Stimulated activated CD4-positive, alpha-beta T cell treated with anti-CD3 and anti-CD28 coated beads, TNF-alpha, amount 100 ng/mL, for 4 hours (primary cell): ENCODE data around the gene ISG20.
A peak's percentile ranks its signal among the peaks of the same experiment; 100 is the strongest.
"Not testable (repeated sequence)": the region's sequence is repeated elsewhere in the genome, so short reads cannot be mapped to it uniquely, and the experiment has no call there.

Source experiments
- DNase-seq, 3 experiments: peaks; one replicate each; pipeline ENCODE4 v3.0.0-alpha.2; 2020; ENCODE audit warnings: low read depth in 3 of 3

The ISG20 gene

DNA sequence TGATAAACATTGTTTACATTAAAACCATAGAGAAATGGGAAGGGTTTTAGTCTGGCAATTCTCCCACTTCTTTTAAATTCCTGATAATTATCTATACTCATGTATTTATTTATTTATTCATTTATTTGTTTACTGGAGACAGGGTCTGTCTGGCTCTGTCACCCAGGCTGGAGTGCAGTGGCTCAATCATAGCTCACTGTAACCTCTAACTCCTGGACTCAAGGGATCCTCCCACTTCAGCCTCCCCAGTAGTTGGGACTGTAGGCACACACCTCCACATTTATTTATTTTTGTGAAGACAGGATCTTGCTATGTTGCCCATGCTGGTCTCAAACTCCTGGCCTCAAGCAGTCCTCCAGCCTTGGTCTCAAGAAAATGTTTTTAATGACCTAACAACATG lies 20.1 kb upstream of the ISG20 start:
- DNase-seq, result no peak

DNA sequence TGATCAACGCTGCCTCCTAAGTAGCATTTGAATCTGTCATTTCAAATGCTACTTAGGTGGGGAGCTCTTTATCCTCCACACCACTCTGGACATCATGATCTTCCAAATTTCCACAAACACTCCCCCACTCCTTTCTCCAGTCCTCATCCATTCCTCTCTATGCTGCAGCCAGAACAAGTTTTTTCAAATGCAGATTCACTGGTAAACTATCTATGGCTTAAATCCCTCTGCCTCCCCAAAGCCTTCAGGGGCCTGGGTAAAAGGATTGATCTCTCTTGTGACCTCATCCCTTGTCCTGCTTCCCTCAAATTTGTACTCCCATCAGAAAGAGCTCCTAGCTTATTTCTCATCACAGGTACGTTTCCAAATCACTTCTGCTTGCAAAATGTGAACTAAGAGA lies 19.0 kb upstream of the ISG20 start:
- DNase-seq, result no peak

DNA sequence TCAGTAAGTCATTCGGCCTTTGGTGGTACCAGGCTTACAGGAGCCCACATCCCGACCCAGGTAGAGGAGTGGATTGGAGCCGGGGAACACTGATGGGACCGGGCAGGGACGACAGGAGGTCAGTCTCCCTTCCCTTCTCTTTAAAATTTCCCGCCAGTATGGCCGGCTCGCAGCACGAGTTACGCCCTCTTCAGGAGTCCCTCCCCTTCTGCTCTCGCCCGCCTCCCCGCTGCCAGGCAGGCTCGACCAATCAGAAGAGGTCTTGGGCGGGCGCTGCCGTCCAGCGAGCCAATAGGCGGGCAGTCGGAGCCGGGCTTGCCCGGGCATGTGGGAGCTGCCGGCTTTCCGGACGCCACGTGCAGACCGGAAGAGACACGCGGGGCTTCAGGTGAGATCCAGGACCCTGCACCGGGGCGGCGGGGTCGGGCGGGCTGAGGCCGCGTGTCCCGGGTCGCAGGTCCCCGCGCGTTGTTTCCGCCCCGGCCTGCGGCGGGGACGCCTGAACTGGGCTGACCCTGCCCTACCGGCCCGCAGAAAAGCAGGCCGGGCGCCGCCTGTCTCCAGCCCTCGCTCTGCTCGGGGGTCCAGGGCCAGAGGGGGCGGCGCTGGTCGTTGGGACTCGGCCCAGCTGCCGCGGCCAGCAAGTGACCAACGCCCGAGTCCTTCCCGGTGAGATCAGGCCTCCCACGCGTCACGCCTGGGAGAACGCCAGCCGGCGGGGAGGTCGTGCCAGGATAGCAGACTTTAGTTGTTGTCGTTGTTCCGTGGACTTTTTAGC lies 17.6 kb upstream of the ISG20 start, which contains the start of gene AEN:
AEN (plus strand) TSS at position 346 of the 778 bp plus-strand sequence. CDS start 4,870 bp downstream, outside the sequence.
- peak; percentile 89 to 92 (median 91) for DNase-seq

DNA sequence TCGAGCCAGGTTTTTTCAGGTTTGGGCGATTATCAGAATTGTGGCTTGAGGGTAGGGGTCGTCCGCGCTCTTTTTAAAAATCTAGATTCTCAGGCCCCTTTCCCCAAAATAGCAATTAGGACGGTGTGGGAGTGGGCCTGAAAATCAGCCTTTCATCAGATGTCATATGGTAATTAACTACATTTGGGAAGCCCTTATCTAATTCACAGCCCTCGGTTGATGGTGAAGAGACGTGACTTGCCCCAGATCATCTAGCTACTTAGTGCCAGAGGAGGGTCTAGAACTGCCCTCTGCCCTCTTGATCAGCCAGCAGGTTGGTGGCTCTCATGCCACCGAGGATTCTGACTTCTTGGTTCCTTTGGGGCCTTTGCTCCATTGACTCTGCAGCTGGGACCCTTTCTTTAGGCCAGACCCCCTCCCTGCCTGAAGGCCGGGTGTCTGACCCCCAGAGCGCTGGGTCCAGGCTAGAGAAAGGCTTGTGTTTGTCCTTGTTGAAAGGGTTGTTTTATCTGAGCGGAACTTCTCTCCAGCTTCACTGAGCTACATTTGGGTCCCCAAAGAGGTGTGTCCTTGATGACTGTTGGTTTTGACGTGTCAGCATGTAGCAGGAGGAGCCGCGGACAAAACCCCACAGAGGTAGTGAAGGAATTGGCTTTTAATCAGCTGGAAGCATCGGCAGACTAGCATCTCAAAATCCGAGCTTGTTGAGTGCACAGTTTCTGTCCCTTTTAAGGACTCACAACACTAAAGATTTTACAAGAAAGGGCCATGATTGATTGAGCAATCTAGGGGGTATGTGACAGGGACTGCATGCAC lies 16.8 kb upstream of the ISG20 start:
- DNase-seq, result no peak

DNA sequence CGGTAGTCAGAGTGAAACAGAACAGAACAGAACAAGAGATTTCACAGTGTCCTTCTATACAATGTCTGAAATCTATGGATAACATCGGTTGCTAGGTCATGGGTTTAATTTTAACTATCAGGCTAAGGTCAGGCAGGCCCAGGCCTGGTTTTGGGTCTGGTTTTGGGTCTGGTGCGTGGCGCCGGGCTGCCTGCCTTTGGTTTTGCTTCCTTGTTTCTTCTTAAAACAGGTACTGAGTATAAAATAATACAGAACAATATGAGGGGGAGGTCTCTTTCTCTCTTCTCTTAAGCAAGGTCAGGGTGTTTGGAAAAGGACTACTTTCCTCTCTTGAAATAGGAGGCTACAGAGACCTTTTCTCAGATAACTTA lies 16.2 kb upstream of the ISG20 start:
- DNase-seq, result no peak

DNA sequence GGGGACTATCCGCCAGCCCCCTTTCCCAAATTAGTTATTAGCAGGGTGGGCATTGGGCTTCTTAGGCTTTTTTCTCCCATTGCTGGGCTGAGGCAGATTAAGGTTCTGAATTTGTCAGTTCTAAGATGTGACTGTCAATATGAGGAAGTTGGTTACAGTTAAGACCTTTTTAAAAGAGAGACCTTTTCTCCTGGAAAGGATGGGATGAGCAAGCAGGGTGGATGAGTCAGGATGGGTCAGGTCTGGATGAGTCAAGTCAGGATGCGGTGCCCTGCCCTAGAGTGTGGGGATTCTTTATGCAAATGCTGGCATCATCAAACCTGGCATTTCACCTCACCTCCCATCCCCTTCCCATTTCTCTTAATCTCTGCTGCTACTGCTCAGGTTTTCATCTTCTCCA lies 15.8 kb upstream of the ISG20 start:
- no peak for DNase-seq

DNA sequence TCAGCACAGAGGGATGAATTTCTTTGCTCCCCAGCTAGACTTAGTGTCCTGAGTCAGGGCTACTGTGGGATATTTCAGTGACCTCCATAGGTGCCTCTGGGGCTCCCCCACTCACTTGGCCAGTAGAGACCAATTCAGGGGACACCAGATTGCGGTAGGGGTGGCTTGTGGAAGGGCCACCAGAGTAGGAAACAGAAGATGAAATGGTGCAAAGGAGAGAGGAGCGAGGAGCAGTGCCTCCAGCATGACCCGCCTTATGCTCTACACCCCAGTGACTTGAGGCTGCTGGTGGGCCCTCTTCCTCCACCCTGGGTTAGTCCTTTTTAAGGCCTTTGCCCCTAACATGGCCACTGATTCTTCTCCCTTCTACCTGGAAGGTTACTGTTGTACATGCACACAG lies 15.2 kb upstream of the ISG20 start:
- DNase-seq, result no peak

DNA sequence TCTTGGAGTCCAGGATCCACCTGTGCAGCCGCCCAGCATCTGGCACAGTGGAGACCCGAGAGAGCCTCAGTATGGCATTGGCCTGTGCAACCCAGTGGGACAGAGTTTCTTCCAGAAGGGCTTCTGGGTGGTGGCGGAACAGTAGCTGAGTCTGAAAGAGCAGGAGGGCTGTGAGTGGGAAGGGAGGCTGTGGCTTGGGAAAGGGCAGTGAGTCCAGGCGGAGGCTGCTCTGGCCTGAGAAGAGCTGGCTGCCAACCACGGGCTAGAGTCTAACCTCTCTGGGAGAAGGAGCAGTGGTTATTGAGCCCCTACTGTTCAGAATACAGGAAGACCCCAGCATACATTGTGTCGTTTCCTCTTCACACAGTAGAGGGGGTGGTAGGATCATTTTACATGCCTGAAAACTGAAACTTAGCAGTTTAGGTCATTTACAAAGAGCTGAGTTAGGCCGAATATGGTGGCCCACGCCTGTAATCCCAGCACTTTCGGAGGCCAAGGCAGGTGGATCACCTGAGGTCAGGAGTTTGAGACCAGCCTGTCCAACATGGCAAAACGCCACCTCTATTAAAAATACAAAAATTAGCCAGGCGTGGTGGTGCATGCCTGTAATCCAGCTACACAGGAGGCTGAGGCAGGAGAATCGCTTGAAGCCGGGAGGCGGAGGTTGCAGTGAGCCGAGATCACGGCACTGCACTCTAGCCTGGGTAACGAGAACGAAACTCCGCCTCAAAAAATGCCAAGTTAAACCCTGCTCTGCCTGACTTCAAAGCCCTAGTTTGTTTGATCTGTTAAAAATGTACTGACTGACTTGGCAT lies 14.5 kb upstream of the ISG20 start:
- no peak for DNase-seq

DNA sequence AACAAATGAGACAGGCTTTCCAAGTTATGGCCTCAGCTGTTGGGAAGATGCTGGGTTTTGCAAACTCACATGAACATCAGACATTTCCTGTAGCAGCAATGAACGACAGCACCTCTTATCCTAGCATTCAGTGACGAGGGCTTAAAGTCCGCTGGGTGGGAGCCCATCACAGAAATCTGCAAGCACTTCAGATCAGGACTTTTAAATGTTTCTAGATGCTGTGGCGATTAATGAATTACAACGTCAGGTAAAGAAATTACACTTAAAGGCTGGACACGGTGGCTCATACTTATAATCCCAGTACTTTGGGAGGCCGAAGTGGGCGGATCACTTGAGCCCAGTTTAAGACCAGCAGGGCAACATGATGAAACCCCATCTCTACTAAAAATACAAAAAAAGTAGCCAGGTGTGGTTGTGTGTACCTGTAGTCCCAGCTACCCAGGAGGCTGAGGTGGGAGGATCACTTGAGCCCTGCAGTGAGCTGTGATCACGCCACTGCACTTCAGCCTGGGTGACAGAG lies 13.8 kb upstream of the ISG20 start:
- no peak for DNase-seq

DNA sequence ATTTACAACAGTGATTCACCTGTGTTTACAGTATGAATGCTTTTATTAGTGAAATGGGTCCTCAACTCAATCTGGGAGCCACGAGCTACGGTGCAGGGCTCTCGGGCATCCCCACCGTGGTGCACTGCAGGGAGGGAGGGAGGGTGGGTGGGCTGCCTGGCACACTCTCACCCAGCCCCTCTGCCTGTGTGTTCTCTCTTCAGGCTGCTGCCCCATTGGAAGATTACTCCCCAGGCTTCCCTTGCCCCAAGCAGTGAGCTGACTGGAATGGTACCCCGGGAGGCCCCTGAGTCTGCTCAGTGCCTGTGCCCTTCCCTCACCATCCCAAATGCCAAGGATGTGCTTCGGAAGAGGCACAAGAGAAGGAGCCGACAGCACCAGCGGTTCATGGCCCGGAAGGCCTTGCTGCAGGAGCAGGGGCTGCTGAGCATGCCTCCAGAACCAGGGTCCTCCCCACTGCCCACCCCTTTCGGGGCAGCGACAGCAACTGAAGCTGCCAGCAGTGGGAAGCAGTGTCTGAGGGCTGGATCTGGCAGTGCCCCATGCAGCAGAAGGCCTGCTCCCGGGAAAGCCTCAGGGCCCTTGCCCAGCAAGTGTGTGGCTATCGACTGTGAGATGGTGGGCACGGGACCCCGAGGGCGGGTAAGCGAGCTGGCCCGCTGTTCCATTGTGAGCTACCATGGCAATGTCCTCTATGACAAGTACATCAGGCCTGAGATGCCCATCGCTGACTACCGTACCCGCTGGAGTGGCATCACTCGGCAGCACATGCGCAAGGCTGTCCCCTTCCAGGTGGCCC lies 12.7 kb upstream of the ISG20 start:
- DNase-seq, result no peak

DNA sequence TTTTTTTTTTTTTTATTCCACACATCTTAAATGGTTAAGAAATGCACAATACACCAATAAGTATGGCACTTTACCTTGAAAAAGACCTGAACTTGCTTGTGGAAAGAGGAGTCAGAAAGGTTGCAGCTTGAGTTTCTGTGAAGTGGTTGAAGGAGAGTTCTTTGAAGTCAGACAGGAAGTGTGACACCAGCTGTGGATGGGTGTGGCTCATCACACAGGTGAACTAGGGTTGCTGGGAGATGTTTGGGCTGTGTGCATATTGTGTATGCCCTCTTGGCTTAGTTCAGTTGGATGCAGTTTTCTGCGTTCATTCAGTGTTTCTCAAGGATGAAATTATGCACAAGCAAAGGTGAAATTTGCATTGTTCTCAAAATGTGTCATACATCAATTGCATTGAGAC lies 11.4 kb upstream of the ISG20 start:
- peak in 2 of 3 experiments; percentile 48 to 61 for DNase-seq

DNA sequence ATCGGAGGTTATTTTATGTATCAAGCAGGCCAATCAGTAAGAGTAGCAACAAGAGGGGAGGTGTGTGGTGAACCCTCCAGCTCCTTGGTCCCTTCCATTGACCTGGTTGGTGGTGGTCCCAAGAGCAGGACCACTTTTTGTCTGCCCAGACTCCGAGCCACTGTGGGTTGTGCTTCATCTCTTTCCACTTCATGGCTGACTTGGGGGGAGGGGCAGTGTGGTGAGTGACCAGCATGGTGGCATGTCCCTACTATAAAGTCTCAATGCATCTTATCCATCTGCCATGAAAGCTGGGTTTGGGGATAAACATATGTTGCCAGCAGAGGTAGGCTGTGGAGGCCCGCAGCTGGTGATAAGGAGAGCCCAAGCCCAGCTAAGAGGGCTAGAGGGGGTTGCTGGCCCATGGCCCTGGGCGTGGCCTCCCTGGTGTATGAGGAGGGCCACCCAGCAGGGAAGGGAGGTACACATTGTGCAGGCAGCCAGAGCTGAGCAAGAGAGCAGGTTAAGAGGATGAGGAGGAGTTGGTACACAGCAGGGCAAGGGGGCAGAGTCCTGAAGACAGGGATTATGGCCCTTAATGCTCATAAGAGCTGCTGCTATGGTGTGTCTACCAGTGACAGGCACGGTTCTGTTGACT lies 10.7 kb upstream of the ISG20 start:
- no peak for DNase-seq

DNA sequence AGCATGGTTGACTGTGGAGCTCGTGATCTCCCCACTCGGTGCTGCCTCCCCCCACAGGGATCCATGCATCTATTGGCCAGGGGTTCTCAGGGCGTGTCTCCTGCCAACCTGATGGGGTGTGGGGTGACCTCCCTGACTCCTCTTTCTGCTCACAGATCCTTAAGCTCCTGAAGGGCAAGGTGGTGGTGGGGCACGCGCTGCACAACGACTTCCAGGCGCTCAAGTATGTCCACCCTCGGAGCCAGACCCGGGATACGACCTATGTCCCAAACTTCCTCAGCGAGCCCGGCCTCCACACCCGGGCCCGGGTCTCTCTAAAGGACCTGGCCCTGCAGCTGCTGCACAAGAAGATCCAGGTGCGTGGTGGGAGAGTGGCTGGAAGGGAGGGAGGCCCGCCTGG lies 9.7 kb upstream of the ISG20 start:
- no peak for DNase-seq

DNA sequence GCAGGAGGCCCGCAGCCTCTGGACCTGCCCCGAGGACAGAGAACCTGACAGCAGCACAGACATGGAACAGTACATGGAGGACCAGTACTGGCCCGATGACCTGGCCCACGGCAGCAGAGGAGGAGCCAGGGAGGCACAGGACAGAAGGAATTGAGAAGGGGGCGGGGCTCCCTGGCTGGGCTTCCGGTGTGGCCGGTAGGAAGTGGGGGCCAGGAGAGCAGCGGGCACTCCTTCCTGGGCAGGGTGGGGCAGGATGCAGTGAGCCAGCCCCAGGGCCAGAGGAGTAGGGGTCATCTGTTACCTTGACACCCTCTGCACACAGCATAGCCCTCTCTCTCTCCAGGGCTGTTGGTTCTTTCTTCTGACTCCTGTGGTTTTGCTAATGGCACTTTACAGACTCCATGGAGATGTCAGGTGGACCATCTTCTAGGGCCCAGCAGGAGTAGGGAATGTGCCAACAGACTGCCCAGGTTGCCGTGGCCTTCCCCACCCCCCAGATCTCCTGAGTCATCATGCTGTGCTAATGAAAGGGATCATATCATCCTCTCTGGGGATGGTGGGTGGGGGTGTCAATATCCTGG lies 8.6 kb upstream of the ISG20 start:
- no peak for DNase-seq

DNA sequence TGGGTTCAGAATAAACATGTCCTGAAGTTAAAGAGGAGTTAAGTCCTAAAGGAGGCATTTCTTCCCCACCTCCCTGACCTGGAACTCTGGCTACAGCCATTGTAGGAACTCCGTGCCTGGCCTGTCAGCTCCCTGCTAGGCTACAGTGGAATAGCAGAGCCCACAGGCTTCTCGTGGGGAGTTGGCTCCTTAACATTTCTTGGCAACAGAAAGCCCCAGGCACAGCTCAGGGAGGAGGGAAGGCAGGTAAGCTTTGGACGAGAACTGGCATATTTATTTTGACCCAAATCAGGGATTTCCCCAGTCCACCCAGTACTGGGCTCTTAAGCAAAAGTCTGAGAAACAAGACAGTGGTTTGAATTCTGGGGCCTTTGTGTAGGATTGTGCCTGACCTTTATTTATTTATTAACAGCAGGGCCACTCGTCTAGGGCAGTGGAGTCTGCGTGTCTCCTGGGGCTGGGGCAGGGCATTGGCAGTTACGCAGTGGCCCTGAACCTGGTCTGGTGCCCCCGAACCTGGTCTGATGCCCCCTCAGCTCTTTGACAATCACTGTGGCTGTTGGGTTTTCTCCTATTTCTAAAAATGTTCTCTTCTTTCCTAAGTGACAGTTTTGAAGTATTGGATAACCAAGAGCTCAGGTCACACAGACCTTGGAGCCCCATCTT lies 7.9 kb upstream of the ISG20 start:
- no peak for DNase-seq

DNA sequence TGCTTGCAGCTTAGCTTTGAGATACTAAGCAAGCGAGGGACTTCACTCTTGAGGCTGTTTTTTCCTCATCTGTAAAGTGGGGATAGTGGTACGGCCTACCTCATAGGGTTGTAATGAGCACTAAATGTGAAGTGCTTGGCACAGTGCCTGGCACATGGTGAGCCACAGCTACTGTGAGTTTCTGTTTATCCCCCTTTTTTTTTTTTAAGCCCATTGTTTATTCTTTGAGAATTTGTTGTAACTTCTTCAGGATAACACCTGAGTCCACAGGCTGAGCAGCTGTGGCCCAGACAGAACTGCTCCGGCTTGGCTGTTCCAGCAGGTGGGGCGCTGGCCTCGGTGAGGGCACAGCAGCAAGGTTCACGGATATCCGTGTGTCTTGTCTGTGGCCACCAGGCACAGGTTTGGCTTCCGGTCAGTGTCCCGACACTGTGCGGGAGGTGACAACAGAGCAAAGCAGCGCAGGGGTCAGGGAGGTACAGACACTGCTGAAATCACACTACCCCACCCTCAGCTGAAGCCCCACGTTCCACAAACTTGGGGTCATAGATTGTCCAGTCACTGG lies 7.3 kb upstream of the ISG20 start:
- no peak for DNase-seq

DNA sequence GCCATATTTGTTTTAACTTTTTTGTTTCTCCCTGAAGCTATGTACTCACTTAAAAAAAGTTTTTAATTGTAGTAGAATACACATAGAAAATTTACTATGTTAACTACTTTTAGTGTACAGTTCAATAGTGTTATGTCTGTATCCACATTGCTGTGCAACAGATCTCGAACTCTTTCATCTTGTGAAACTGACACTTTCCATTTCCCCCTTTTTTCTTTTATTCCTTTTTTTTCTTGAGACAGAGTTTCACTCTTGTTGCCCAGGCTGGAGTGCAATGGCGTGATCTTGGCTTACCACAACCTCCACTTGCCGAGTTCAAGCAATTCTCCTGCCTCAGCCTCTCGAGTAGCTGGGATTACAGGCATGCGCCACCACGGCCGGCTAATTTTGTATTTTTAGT lies 6.0 kb upstream of the ISG20 start:
- DNase-seq, result not testable (repeated sequence)

DNA sequence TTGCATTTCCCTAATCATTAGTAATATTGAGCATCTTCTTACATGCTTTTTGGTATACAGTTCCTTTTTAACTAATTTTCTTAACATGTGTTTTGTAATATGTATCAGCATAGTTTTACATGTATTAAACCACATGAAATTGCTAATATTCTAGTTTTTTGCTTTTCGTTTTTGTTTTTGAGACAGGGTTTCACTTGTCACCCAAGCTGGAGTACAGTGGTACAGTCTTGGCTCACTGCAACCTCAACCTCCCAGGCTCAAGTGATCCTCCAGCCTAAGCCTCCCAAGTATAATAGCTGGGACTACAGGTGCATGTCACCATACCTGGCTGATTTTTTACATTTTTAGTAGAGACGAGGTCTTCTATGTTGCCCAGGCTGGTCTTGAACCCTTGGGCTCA lies 4.4 kb upstream of the ISG20 start:
- DNase-seq, result no peak

DNA sequence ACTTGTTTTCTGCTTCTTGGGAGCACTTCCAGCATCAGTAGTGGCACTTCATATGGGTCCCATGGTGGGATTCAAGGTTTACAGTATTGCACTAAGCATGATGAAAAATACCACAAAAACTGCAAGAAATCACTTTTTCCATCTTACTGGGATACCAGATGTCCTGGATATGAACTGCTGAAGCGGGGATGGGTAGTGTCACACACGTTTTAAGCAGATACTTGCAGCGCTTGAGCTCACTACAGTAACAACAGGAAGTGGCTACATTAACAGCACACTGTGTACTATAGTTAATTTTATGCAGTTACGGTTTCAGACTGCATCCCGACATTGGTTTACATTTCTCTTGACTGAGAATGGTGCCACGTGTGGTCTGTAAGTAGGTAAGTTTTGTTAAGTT lies 3.5 kb upstream of the ISG20 start:
- no peak for DNase-seq
